ENCODE measurements around the gene STK39.

Gene STK39

DNA sequence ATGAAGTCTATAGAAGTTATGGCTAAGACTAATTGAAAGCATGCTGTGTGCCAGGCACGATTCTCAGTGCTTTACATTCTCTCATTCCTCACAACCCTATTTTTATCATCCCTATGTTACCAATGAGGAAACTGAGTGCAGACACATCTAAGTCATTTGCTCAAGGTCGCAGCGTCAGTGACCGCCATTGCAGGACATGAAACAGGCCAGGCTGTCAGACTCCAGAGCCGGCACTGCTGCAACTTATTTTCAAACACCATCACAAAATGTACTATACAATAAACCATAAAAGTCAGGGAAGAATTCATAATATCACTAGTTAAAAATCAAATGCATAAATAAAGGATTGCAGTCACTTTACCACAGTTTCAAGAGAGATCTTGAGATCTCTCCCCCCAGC, 5.6 kb downstream of the STK39 start:
- no peak for FAIRE-seq

DNA sequence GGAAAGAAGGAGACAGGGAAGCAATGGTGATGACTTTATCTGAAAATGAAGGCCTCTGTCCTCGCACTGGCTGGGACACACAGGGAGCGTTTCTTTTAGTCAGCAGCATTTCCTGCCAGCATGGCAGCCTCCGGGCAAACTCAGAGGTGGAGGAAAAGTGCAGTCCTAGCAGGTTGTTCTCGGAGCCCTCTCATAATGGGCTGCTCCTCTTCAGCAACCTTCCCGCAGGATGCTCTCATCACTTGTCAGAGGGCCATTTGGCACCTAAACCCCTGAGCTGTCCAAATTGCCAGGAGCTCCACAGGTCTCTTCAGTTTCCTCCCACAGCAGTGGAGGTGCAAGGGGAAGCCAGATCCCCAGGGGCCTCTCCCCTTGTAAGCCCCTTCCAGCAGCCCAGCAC, 6.2 kb downstream of the STK39 start:
- FAIRE-seq = no peak

DNA sequence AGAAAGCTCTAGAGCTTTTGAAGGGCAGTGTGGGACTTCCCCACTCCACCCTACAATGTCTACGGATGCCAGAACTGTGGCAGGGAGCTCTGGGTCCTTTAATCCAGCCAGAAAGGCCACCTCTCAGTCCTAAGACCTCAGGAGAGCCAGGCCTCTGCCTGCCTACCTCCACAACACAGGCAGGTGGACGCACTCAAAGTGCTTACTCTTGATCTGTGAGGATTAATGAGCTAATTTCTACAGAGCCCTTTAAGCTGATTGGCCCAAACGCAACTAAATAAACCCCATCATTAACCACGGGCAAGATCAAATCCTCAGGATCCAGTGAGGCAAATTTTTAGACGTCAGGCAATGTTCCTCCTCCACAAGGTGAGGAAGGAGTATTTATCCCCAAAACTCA, 8.1 kb downstream of the STK39 start:
- FAIRE-seq = no peak

DNA sequence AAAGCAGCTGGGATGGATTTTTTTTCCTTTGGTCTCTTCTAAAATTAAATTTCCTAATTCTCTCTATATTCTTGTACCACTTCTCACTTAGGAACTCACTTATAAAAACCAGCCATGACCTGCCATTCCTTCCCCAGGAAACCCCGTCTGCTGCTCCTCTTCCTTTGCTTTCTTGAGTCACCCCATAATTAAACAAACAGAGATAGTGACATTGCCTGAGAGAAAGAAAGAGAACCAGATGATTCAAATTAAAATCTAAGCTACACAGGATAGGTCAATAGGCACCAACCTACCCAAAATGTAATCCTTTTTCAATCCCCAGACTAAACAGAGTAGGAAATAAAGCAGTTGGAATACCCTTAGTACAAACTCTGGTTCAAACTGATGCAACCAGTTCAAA, 9.7 kb downstream of the STK39 start:
- no peak for FAIRE-seq

DNA sequence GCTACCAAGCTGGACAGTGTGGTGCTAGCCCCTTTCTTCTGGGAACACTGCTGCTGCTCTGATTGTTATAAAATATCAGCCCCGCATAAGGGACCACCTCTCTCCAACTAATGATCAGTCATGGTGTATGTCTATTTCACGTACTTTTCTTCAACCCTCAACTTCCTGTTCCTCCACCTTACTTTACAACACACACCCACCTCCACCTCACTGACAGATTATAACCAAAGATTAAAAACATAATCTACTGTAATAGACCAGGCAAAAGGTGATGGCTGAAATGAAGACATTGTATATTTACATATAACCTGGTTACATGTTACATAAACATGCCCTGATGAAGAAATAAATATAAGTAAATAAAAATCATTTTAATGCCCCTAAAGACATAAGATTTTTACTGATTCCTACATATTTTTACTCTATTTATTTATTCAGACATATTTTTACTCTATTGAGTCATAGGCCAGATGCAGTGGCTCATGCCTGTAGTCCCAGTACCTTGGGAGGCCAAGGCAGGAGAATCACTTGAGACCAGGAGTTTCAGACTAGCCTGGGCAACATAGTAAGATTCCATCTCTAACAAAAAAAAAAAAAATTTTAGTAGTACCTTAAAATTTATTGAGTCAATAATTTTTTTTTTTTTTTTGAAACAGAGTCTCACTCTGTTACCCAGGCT, 12.8 kb downstream of the STK39 start:
- FAIRE-seq = no peak

DNA sequence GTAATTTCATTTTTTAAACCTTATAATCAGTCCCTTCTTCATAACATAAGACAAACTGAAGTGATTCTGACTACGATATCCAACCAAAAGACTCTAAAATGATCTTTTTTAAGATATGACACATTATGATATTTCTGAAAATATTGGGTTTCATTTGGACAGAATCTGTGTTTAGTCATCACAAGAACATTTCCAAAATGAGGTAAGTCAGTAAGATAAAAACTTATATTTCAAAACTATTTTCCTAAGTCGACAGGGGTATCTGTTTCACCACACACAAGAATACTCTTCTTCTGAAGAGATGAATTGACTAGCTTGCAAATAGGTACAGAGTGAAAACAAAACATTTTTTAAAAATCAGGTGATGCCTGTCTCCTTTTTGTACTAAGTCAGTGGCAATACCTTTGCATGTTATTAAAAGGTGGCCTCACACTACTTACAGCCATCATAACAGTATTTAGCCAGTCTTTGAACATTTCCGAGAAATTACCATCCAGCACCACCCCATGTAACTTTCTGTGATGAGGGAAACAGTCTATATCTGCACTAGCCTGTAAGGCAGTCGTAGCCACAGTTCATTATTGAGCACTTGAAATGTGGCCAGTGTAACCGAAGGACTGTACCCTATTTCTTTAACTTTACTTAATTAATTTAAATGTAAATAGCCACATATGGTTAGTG, 13.5 kb downstream of the STK39 start:
- FAIRE-seq = no peak

DNA sequence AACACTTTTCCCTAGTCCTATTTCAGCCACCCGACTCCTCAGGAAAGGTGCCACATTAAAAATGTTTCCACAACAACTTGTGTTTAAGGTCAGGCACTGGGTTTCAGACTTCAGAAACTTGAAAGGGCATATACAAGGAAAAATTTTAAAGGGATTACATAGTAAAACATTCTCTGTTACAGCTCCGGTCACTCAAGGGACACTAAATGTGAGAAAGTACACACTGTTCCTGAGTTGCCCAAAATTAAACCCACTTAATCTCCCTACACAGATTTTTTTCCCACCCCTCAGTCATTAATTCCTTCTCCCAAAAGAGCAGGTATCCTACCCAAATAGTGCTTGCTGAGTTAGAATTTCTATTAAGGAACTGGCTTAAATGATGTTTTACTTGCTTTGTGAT, 14.2 kb downstream of the STK39 start:
- no peak for FAIRE-seq

DNA sequence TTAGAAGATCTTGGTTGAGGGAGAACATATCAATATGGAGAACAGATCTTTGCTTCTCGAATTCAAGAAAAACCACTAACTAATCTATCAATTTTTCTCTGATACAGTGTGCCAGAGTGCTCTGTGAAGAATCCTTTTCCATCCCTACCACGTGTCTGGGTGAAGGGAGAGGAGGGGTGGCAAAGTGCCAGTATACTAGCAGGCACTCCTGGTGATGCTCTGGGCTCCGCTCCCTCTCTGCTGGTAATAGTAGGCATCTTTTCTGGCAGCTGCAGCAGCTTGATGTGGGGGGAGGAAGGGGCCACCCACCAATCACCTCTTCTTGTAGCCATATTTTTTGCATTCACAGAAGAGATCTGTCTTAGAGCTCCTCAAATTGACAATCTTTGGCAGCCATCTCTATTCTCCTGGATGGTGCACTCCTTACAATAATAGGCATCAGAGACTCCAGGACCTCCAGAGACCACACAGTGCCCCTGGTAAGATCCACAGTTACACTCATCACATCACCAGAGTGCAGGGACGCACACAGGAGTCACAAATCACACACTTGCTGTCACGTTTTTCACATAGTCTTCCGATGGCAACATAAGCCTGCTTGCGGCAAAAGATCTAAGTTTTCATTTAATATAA, 15.7 kb downstream of the STK39 start:
- no peak for FAIRE-seq

DNA sequence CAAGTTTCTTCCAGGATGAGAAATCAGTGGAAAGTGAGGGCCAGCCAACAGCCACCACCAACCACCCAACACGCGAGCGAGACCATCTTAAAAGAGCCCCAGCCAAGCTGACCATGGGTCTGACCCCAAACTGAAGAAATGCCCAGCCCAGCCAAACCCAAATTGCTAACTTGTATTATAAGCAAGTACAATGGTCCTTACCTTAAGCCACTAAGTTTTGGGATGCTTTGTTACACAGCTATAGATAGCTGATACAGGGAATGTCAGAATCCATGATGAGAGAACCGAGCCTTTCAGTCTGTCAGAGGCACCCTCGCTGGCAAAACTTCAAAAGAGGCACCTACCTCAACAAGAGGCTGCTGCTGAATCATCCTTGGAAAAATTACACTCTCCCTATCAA, 17.0 kb downstream of the STK39 start:
- no peak for FAIRE-seq

DNA sequence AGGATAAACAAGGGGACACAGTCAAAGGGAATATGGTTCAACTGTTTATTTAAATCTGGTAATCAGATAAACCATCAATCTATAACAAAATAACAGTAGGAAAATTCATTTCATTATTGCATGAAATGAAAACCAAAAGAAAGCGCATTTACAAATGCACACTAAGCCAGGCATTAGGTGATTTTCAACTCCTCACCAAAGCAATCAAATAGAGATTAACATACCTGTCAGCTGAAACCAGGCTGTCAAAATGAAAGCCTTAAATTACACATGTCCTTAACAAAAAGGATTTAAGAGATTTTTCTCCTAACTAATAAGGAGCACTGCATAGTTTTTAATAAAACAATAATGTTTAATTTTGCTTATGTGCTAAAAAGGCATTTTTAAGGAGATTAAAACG, 23.0 kb downstream of the STK39 start:
- no peak for FAIRE-seq

DNA sequence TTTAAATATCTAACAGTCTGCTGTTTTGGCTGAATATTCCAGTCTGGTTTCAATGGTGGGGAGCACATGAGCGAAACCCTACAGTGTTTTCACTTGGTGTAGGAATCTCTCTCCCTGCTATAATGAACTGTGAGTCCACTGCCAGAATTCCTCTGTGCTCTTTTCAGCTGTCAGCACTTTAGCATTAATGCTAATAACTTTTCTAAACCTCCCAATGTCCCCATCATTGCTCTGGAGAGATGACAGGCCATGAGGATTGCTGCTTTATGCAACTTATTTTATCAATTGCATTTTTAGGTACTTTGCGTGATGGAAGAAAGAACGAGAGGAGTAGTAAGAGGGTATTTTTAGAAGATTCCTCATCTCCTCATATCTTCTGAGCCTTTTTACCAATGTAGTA, 25.3 kb downstream of the STK39 start:
- no peak for FAIRE-seq

DNA sequence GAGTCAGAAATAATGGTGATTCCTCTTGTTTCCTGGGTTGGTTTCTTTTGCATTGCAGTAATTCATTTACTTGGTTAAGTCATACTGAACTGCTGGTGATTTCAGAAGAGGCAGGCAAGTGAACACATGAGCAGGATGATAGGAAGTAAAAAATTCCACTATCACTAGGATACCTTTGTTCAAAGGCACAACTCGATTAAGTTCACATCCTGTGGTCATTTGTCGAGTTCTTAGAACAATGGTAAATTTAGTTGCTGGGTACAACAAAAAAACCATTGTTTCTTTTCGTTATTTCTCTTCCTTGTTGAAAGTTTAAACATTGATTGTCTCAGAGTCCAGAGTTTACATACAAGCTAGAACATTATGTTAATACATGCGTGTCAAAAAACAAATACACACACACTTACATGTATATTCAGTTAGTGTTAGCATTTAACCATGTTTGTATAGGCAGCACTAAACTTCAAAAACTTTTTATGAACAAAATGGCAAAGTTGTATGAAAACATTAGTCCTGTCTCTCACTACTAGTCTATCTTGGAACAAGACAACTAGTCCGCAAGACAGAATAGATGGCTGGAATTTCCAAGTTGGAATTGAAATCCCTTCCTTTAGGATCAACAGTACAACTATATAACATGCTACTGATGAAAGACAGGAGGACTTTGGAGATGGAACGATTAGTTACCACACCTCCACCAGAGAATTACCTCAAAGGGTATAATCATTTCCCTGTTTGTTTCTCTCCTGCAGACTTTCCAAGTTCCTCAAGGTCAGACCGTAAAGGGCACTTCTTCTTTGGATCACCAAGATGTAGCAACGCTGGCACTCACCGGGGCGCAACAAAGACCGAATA, 26.2 kb downstream of the STK39 start:
- no peak for FAIRE-seq

DNA sequence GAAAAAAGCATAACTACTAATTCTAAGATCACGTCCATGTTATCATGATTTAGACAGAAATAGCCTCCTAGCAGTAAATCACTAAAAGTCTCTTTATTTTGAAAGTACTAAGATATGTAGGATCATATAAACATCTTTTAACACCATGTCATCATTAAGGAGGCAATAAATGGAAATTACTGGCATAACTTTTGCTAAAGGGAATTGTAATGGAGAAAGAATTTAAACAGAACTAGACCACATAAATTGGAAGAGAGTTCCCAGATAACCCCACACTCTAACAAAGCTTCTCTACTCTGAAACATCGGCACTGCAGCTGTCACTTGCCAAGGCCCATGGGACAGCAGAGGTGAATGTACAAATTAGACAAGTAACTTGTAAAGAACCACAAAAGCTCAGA, 29.5 kb downstream of the STK39 start:
- FAIRE-seq = no peak

DNA sequence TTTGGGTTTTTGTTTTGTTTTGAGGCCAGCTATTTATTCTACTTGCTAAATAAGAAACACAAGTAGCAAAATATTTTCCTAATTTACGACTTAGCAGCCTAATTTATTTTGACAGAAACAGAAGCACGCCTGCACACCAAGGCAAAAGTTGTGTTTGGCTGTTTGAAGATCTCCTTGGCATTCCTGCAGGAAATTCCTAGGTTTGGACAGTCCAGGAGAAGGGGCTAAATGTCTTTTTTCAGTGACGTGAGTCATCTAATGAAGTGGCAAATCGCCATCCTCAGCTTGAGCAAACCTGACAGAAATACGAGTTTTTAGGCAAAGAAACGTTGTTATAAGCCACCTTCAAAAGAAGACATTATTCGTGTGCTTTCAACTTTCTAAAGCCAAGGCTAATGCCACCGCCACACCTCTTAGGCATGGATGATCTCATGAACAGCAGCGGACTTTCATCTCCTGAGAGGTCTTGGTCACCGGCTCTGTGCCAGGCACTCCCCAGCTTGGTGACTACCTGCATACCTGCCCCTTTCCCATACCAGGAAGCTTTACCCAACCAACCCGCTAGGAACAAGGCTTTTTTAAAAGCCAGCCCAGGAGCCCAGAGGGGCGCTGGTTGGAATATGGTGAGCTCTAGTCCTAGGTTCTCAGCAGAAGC, 30.9 kb downstream of the STK39 start:
- no peak for FAIRE-seq

DNA sequence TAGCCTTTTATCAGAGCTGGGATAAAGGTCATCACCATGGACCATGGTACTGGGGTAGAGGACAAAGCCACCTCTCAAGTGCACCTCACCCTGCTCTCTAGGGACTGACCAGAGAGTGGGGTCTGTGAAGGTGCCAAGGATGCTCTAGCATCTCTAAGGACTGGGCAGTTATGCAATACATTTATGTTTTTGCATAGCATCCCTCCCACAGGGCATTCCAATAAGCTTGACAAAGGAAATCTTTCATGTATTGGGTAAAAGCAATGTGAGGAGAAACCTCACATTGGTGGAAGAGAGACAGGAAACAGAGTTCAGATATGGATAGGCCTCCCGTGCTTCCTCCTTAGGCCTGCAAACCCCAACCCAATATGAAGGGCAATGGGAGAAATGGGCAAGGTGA, 31.6 kb downstream of the STK39 start:
- no peak for FAIRE-seq

DNA sequence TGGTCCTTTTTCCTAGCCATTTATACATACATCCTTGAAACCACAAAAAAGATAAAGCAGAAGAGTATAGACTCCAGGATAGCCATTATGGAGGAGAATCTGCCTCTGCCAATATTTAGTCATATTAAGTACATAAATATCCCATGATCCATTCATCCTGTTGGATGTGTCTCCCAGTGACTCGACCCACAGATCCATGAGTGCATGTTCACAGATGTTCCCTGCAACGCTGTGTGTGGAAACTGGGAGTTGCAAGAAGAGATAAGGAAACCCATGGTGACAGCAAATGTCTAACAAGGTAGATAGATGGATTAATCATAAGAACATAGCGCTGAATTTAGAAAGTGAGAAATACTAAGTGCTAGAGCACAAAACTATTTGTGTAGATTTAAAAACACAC, 34.5 kb downstream of the STK39 start:
- FAIRE-seq = no peak

DNA sequence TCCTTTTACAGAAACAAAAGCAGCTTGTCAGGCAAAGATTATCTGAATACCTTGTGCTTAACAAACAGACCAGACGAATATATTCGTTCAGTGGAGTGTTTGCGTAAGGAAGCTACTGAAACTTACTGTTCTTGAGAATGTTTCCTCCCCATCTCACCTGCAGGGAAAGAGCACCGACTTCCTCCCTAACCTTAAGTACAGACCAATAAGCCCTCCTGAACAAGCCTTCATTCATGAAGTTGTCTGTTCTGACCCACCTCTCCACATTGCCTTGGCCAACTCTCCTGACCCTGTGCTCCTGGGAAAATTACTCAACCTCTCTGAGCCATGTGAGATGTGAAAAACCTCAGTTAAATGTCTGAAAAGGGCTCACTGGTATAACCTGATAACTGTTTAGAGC, 35.2 kb downstream of the STK39 start:
- FAIRE-seq = no peak

DNA sequence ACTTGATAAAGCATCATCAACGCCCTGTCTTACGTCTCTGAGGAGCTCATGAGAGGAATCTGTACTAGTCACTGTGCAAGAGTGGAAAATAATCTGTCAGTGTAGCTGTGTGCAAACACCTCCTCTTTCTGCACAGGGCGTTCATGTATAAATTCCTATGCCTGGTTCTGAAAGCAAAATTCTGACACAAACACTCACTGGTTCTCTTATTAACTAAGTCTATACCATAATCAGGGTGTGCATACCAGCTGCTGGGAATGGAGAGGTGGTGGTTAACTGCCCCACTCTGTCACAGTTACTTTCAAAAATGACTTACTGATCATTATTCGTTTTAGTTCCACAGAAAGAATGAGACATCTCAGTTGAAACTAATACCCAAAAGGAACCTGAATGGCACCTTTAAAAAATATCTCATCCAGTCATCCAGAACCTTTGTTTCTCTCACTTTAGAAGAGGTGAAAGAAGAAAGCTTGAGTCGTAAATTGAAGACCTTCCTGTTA, 35.7 kb downstream of the STK39 start:
- no peak for FAIRE-seq

DNA sequence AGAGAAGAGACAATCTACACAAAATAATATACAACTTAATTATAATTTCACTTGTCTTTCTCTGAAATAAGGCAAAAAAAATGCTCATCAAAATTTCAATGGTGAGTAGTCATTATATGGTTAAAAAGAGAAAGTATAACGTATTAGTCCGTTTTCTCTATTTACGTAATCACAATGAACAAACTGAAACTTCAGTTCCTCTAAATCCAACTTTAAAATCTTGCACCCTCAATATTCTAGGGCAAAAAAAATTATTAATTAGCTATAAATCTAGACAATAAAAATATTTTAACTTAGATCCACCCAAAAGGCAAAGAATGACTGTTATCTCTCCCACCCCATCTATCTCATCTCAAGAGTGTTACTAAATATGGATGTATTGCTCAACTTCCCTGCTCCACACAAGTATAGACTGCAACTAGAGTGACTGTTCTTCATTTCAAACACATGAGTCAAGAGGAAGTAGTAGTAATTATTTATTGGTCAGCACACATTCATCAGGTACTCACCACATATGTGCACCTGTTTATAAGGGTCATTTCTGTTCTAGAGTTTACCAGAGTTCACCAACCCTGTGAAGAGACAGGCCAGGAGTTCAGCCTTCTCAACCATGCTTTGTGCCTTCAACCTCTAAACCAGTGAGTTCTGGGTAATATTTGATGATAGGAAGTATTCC, 36.4 kb downstream of the STK39 start:
- FAIRE-seq = no peak

DNA sequence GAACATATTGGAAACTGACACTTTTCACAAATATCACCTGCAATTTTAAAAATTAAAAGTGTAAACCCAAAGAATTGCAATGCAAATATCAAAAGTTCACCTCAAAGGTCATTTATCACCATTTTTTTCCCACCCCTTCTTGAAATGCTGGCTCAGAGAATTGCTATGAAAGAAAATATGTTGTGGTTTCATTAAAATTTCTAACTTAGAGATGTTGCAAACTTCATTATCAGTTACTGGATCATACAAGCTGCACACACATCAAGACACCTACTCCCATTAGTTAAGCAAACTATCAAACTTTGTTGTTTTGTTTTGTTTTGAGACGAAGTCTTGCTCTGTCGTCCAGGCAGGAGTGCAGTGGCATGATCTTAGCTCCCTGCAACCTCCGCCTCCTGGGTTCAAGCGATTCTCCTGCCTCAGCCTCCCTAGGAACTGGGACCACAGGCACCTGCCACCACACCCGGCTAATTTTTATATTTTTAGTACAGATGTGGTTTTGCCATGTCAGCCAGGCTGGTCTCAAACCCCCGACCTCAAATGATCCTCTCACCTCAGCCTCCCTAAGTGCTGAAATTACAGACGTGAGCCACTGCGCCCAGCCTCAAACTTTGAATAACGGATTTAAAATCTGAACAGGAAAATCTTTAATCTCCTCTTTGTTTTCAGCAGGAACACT, 37.0 kb downstream of the STK39 start:
- no peak for FAIRE-seq

DNA sequence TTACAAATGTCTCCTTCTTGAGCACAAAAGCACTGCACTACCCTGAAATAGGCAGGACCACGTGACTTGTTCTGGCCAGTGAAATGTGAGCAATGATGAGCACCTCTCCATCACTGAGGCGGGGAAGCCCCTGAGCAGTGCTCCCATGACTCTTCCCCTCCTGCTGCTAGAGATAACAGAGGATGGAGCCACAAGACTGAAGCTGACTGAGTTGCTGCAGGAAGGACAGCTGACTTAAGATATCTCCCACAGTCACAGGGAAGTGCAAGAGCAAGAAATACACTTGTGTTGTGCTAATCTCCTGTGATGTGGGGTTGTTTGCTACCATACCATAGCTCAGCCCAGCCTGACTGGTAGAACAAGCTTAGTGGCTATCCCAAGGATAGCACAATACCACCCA, 38.7 kb downstream of the STK39 start:
- no peak for FAIRE-seq

DNA sequence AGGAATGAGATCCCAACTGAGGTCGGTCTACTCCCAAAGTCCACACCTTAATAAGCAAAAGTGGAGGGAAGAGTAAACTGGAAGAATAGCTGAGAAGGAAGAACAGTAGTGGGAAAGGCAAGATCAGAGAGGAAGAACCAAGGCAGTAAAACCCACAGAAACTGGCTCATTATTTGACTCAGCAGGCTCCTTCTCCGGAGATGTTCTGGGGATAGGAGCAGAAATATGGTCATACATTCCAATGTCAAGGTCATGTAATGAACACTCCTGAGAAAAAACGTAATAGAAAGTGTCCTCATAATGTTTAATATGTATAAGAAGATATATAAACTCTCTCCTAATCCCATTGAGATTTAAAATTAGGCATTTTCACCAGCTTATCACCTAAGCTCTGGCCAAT, 39.5 kb downstream of the STK39 start:
- FAIRE-seq = no peak

Measured in TTC549 (cell line).